HEK293 (cell line): ENCODE data around the gene AKAP17A.

Experiments used
- CTCF ChIA-PET: fragments of 350-600 bp; formaldehyde crosslinking; extraction: SDS; loops from one replicate; lab custom pipeline; 2021; ENCODE audit warnings: antibody characterized with exemption; lab: Yijun Ruan, JAX
- POLR2A ChIA-PET: fragments of 300-600 bp; formaldehyde crosslinking; extraction: SDS; loops from one replicate; lab custom pipeline; 2020; ENCODE audit warnings: antibody characterized with exemption, inconsistent platforms; lab: Yijun Ruan, JAX
- H3K27ac ChIP-seq: fragments of 200-500 bp; sonication (Bioruptor generic); 2 replicates; pipeline ENCODE4 v1.5.1; 2014; ENCODE audit warnings: low read depth, low read length, control low read depth, inconsistent platforms; ENCODE audit errors: extremely low read depth
- H3K36me3 ChIP-seq, 2 experiments: fragments of 200-500 bp in 1 of 2; sonication (Bioruptor generic) in 1 of 2; 1 replicate in 1 of 2; 2 replicates in 1 of 2; pipeline ENCODE4 v1.5.1; 2014 to 2017; ENCODE audit warnings: inconsistent platforms in 2 of 2, low read length in 2 of 2; ENCODE audit not compliant: control insufficient read depth in 2 of 2, insufficient read depth in 1 of 2
- H3K4me1 ChIP-seq: fragments of 200-500 bp; sonication (Bioruptor generic); 2 replicates; pipeline ENCODE4 v1.5.1; 2014; ENCODE audit warnings: mild to moderate bottlenecking, low read length, inconsistent platforms; ENCODE audit not compliant: control insufficient read depth, insufficient read depth
- H3K4me3 ChIP-seq: 2 replicates; pipeline ENCODE4 v1.5.1; 2011; ENCODE audit warnings: low read depth, mild to moderate bottlenecking, control low read depth, low read length, moderate library complexity
- H3K9me3 ChIP-seq: fragments of 200-500 bp; sonication (Bioruptor generic); 2 replicates; pipeline ENCODE4 v1.5.1; 2014; ENCODE audit warnings: low read depth, low read length, inconsistent platforms; ENCODE audit not compliant: control insufficient read depth, insufficient read depth
- ATF2 ChIP-seq: fragments of 450-650 bp; formaldehyde crosslinking; IDR thresholded peaks from 2 replicates; pipeline ENCODE4 v1.5.1; 2016; ENCODE audit warnings: missing biosample characterization, missing genetic modification characterization, low read depth
- BCL11B ChIP-seq: fragments of 450-650 bp; formaldehyde crosslinking; IDR thresholded peaks from 2 replicates; pipeline ENCODE4 v1.5.1; 2016; ENCODE audit warnings: low read depth, missing biosample characterization, missing genetic modification characterization
- INSM2 ChIP-seq: fragments of 450-650 bp; formaldehyde crosslinking; IDR thresholded peaks from 2 replicates; pipeline ENCODE4 v1.5.1; 2016; ENCODE audit warnings: missing biosample characterization, missing genetic modification characterization
- SP2 ChIP-seq: fragments of 450-650 bp; formaldehyde crosslinking; IDR thresholded peaks from 2 replicates; pipeline ENCODE4 v1.5.1; 2016; ENCODE audit warnings: missing biosample characterization, missing genetic modification characterization
- SP7 ChIP-seq: fragments of 450-650 bp; formaldehyde crosslinking; IDR thresholded peaks from 2 replicates; pipeline ENCODE4 v1.5.1; 2016; ENCODE audit warnings: missing biosample characterization, missing genetic modification characterization
- YY1 ChIP-seq: fragments of 450-650 bp; formaldehyde crosslinking; IDR thresholded peaks from 2 replicates; pipeline ENCODE4 v1.5.1; 2018; ENCODE audit warnings: missing biosample characterization, missing genetic modification characterization
- ZBTB11 ChIP-seq: fragments of 450-650 bp; formaldehyde crosslinking; conservative IDR thresholded peaks from 2 replicates; pipeline ENCODE4 v1.5.1; 2016; ENCODE audit warnings: low read depth, missing biosample characterization, missing genetic modification characterization
- ZBTB21 ChIP-seq: fragments of 450-650 bp; formaldehyde crosslinking; IDR thresholded peaks from 2 replicates; pipeline ENCODE4 v1.5.1; 2017; ENCODE audit warnings: missing biosample characterization, missing genetic modification characterization
- ZFHX2 ChIP-seq: fragments of 450-650 bp; formaldehyde crosslinking; conservative IDR thresholded peaks from 2 replicates; pipeline ENCODE4 v1.5.1; 2016; ENCODE audit warnings: missing biosample characterization, missing genetic modification characterization
- ZNF138 ChIP-seq: fragments of 450-650 bp; formaldehyde crosslinking; IDR thresholded peaks from 2 replicates; pipeline ENCODE4 v1.5.1; 2016; ENCODE audit warnings: missing biosample characterization, missing genetic modification characterization, borderline replicate concordance
- ZNF146 ChIP-seq: fragments of 450-650 bp; formaldehyde crosslinking; IDR thresholded peaks from 2 replicates; pipeline ENCODE4 v1.5.1; 2016; ENCODE audit warnings: missing biosample characterization, missing genetic modification characterization
- ZNF280D ChIP-seq: fragments of 450-650 bp; formaldehyde crosslinking; IDR thresholded peaks from 2 replicates; pipeline ENCODE4 v1.5.1; 2016; ENCODE audit warnings: missing biosample characterization, missing genetic modification characterization
- ZNF530 ChIP-seq: fragments of 450-650 bp; formaldehyde crosslinking; IDR thresholded peaks from 2 replicates; pipeline ENCODE4 v1.5.1; 2016; ENCODE audit warnings: low read depth, missing biosample characterization, missing genetic modification characterization
- ZNF544 ChIP-seq: fragments of 450-650 bp; formaldehyde crosslinking; IDR thresholded peaks from 2 replicates; pipeline ENCODE4 v1.5.0; 2017; ENCODE audit warnings: missing biosample characterization, missing genetic modification characterization

Gene AKAP17A

GRCh38 chrX:1591102-1591862 is at the start of gene AKAP17A (continued):
- TF ChIP-seq BCL11B (tag by site-specific recombination) (peak; percentile 88; the same call in 1 of the 2 replicates), SP7 (0 out of 2 replicates have a peak, but pooled peaks have one; percentile 24), ZNF138 (no peak), YY1 (no peak), ZNF544 (tag by site-specific recombination) (no peak), SP2 (tag by site-specific recombination) (peak; percentile 95), ZBTB21 (tag by site-specific recombination) (peak; percentile 21; the same call in 1 of the 2 replicates), ZNF530 (tag by site-specific recombination) (no peak), ATF2 (tag by site-specific recombination) (peak; percentile 94), ZBTB11 (tag by site-specific recombination) (peak; percentile 95), ZFHX2 (tag by site-specific recombination) (peak; percentile 17; the same call in 1 of the 2 replicates)

GRCh38 chrX:1542994-1543725 is 48.2 kb upstream of the AKAP17A start:
- H3K36me3 ChIP-seq = no peaks in the 10 kb centered on the region
- ChIA-PET CTCF (no interaction called here), POLR2A (no interaction called here)
- H3K9me3 ChIP-seq = no peaks in the 10 kb centered on the region
- H3K4me1 ChIP-seq = no peaks in the 10 kb centered on the region
- no peak for TF ChIP-seq INSM2 (tag by site-specific recombination)
- 0 out of 2 replicates have a peak, but pooled peaks have one; percentile 35 for TF ChIP-seq ZNF280D (tag by site-specific recombination)
- TF ChIP-seq ZNF146 (tag by site-specific recombination) = peak; percentile 86
- H3K4me3 ChIP-seq = no peak overlapping the region
- H3K27ac ChIP-seq = no peak overlapping the region
